ENCODE measurements around the gene SOS1.
A peak's percentile ranks its signal among the peaks of the same experiment; 100 is the strongest.
"Not testable (repeated sequence)": the region's sequence is repeated elsewhere in the genome, so short reads cannot be mapped to it uniquely, and the experiment has no call there.

The SOS1 gene

DNA sequence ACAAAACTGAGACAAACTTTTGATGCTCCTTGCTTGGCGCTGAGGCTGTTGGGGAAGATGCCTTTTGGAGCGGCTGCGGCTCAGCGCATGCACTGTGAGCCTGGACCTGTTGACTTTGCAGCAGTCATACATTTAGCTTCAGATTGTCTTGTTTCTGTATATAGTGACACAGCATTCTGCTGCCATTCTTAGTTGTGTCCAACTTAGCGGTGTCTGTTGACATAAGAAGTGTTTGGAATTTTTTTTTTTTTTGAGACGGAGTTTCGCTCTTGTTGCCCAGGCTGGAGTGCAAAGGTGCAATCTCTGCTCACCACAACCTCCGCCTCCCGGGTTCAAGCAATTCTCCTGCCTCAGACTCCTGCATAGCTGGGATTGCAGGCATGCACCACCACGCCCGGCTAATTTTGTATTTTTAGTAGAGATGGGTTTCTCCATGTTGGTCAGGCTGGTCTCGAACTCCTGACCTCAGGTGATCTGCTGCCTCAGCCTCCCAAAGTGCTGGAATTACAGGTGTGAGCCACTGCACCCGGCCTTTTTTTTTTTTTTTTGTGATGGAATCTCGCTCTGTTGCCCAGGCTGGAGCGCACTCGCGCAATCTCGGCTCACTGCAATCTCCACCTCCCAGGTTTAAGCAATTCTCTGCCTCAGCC is 17.5 kb upstream of the SOS1 start:
- not testable (repeated sequence) for DNase-seq

DNA sequence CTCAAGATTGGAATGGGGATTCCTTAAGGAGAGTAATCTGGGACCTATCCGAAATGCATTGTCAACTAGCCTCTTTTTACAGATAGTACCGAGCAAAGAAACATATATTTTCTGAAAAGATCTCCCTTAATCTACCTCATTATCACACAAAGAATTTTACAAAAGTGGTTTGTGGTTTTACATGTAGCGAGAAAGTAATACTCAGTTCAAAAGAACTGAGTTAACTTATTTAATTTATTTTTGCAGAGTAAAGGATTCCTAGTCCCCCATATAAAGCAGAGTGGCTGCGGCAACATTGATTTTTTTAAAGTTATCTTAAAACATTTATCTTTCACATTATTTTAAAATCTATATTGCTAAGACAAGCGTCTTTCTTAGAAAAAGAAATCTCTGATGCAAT is 15.9 kb upstream of the SOS1 start:
- DNase-seq = no peak

DNA sequence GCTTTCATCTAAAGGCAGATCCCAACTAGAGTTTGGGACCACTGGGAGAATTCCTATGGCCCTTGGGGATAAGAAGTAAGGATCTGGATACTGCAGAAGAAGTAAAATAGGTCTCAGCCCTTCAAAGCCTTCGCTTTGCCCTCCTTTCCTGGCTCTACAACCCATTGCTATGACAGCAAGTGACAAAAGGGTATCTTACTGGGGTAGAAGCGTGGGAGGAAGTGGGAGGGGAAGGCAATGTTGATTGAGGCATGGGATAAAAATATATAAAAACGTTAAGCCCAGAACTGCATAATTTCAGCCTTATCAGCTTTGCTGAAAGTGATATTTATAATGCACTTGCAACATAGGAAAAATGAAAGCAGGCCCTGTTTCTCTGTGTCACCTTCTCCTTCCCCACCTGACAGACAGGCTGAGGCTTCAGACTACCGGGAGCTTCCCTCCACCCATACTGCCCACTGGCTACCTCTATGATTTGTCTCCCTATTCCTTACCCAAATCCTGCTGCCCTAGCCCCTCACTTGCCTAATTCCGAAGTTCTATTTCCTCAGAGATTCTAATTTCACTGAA is 14.9 kb upstream of the SOS1 start:
- DNase-seq = no peak

DNA sequence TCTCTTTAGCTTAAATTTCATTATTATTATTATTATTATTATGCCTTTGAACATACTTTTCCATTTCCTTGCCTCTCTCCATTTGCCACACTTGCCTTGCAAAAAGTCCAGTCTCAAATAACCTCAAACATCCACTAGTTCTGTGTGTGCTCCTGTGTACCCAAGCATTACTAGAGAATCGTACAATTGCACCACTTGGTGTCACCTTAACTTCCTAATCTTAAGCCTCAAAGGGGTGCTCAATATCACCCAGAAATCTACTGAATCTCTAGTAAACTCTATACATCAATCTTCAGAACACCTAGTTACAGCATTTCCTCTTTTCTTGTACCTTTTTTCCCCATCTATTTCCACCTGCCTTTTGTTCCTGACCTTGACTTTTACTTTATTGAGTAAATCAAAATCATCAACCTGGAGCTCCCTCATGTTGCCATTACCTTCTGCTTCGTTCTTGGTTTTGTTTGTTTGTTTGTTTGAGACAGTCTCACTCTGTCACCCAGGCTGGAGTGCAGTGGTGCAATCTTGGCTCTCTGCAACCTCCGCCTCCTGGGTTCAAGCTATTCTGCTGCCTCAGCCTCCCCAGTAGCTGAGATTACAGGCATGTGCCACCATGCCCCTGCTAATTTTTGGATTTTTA is 12.5 kb upstream of the SOS1 start:
- DNase-seq = no peak

DNA sequence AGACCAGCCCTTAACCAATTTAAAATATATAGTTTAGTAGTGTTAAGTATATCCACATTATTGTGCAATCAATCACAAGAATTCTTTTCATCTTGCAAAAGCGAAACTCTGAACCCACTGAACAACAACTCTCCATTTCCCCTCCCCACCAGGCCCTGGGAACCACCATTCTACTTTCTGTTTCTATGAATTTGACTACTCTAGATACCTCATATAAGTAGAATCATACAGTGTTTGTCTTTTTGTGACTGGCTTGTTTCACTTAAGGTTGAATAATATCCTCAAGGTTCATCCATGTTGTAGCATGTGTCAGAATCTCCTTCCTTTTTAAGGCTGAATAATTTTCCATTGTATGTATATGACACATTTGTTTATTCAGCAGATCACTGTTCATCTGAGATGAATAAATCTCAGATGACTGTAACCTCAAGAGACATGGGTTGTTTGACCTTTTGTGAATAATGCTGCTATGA is 8.1 kb upstream of the SOS1 start:
- no peak for DNase-seq

DNA sequence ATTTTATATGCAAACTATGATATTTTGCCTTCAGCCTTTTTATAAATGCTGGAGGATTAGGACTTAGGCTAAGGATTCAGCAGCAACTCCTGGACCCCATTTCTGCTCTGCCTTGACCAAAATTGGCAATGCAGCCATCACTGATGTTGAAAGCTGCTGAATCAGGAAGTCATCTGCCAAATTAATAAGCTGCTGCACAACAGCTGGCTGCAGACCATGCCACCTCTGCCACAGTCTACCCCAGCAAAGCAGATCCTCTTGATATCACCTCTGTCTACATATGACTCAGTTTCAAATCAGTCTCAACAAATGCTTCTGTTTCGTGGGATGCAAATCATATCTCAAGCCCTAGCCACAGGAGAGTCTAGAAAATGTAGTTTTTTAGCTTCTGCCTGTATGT is 7.1 kb upstream of the SOS1 start:
- no peak for DNase-seq

DNA sequence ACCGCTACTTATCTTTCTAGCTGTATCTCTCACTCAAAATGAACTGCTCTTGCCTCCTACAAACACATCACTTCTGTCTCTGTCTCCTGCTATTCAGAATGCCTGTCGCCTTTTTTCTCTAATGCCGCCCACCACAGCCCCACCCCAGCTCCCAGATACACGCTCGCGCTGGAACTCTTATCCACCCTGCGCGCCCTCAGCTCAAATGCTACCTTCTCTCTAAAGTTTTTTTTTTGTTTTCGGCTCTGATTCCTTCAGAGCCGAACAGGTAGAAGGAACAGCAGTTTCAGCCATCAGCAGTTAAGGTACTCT is 3.9 kb upstream of the SOS1 start:
- no peak for DNase-seq

DNA sequence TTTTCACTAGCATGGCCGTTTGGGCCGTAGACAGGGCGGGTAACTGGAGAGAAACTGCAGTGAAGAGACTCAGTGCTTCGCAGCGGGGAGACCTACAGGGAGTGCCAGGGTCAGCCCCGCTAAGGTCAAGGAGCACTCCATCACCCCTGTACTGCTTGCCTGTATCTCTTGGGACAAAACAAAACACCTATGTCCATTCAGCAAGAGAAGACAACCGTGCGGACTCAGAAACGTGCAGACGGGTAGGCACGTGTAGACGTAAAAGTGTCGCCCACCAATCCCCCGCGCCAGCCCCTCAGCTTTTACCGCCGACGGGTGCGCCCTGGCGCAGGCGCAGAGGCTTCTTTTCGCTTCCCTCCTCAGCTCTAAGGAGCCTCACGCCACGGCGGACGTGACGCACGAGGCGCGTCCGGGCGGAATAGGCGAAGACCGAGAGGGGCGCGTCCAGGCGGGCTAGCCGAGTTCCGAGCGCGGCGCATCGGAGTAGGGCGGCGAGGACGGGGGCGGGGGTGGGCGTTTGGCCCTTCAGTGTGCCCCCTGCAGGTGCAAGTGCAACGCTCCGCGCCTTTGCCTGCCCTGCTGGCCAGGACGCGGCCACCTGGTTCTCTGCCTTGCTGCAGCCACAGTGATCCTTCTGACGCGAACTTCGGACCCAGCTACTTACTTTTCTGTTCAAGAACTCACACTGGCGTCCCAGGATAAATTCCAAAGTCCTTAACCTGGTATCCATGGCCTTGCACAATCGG is 3.3 kb upstream of the SOS1 start:
- DNase-seq = peak; percentile 78

DNA sequence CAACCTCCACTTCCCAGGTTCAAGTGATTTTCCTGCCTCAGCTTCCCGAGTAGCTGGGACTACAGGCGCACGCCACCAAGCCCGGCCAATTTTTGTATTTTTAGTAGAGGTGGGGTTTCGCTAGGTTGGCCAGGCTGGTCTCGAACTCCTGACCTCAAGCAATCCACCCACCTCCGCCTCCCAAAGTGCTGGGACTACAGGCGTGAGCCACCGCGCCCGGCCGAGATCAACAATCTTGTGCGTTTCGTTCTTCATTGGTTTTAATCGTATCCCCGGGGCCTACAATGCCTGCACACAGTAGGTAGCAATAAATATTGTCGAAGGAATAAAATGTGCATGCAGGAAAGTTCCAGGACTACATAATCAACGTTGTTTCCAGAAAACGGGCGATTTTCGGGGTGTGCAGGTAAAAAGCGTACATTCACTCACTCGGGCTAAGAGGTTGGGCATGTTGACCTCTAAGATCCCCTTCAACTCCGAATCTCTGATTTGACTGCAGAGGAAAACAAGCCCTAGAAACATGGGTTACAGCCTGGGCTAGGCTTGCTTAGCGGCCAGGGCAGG is 2.7 kb upstream of the SOS1 start:
- DNase-seq = no peak

DNA sequence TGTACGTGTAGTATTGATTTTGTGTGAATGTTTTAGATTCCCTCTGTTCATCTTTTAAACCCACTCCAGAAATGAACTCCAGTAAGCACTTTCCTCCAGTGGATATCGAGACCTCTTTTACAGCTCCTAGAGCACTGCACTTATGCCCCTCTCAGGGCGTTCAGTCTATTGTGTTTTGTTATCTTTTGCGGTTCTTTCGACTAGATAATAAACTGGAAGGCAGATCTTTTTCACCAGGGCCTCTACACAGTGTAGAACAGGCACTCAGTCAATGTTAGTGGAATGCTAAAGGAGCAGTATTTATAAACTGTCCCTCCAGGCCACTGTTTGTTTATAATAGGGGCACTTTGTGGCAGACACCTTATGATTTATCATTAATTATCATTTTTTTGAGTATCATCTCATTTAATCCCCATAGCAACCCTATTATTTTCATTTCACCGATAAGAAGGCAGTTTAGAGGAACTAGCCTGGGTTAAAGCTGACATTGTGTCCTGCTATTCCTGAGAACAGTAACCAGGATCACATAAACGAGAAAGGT is 742 bp upstream of the SOS1 start:
- DNase-seq = no peak

DNA sequence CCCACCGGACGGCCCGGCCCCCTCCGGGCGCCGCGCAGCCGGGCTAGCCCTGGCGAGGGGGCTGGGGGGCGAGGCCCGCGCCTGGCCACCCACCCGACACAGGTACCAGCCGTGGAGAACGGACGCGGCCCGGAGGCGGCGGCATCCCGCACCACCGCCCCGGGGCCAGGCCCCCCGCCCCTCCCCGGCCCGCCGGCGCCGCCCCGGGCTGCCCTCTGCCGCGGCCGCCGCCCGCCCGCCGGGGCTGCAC is 405 bp downstream of the SOS1 start:
- DNase-seq = no peak

DNA sequence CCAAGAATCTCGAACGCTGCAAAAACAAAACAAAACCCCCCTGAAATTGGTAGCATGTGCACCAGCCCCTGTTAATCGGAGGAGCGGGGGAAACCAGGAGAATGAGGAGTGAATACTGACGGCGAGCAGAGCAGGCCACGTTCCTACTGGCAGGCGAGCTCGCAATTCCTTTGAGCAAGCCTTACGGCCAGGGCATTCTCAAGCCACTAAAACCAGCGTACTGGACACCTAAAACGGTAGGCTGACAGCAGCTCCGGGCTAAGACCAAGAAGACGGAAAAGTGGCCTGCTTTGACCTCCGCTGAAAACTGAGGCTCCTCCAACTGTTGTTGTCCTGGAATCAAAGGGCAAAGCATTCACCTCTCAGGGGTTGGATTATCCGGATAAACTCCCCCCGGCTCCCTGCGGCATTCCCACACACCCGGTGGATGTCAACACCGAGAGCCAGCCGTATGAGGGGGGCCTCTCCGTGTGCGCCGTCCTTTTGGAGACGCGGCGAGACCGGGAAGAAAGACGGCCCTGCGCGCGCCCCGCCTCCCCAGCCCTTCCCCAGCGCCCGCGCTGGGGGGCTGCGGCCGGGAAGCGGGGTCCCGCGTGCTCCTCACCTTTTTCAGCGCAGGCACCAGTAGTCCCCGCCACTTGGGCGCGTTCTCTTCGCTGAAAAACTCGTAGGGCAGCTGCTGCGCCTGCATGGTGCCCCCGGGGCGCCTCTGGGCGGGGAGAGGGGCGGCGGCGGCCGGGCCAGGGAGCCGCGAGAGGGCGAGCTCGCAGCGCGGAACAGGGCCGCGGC is 925 bp downstream of the SOS1 start:
- DNase-seq = no peak

DNA sequence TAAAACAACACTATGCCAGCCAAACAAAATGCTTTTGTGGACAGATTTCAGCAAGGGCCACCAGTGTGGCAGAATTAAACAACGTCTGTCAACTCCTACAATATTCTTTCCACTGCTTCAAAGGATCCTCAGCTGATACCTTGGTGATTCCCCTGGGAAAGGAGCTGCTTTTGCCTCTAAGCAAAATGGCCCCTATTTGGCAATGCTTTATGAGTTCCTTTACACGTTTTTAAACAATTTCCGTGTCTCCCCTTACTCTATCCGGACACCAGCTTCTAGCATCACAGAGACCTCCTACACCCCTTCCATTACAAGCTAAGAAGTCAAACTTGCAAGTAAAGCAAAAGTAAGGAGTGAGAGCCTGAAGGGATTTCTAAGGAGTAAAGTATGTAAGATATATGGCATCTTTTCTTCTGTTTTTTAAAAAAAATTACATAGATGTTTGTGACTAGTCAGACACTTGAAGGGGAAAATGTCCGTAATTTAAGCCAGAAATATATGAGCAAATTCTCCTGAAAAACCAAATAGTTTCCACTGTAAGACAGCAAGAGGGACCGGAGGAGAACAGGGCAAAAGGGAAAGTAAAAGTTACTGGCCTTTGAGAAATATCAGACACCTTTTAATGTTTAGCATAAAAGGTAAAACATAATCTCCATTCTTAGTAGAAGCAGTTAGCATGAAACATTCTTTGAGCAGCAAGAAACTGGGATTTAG is 1.9 kb downstream of the SOS1 start:
- no peak for DNase-seq

DNA sequence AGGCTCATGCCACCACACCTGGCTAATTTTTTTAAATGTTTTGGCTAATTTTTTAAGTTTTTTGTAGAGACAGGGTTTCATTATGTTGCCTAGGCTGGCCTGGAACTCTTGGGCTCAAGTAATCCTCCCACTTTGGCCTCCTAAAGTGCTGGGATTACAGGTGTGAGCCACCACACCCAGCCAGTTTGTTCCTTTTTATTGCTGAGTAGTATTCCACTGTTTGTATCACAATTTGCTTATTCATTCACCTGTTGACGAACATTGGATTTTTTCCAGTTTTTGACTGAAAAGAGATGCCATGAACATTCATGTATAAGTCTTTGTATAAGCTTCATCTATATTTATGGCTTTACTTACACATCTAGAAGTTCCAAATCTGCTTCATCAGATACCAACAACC is 5.3 kb downstream of the SOS1 start:
- no peak for DNase-seq

DNA sequence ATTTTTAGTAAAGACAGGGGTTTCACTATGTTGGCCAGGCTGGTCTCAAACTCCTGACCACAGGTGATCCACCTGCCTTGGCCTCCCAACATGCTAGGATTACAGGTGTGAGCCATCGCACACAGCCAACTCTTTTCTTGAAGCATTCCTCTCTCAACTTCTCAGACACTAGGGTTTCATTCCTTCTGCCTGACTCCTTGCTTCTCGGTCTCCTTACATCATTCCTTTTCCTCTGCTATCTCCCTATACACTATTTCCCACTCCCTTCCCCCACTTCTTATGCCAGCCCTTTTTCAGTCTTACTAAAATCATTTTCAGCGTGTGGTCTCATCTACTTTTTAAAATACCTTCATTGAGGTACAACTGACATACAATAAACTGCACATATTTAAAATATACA is 6.1 kb downstream of the SOS1 start:
- no peak for DNase-seq

DNA sequence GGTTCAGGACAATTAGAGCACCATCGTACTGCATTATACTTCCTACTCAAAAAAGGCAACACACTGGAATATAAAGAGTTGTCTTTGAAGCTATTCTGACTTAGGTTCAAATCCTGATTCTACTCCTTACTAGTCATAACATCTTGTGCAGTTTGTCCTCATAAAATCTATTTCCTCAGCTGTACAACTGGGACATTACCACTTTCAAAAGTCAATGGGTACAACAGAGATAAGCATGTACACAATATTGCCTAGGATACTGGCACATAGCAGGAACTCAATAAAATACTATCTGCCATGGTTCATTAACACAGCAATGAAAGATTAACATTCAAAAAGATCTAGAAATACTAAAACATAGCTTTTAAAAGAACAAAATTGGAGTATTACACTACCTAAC is 11.3 kb downstream of the SOS1 start:
- DNase-seq = no peak

DNA sequence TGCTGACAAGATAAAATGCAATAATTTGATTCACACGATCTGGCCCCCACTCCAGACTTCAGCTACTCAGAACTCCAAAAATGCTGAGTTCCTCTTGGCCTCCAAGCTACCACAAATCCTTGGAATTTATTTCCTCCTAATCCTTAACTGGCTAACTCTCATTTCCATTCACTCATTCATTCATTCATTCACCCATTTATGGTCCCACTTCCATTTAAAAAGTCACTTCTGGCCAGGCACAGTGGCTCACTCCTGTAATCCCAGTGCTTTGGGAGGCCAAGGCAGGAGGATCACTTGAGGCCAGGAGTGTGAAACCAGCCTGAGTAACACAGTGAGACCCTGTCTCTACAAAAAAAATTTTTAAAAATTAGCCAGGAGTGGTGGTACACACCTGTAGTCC is 12.5 kb downstream of the SOS1 start:
- no peak for DNase-seq

DNA sequence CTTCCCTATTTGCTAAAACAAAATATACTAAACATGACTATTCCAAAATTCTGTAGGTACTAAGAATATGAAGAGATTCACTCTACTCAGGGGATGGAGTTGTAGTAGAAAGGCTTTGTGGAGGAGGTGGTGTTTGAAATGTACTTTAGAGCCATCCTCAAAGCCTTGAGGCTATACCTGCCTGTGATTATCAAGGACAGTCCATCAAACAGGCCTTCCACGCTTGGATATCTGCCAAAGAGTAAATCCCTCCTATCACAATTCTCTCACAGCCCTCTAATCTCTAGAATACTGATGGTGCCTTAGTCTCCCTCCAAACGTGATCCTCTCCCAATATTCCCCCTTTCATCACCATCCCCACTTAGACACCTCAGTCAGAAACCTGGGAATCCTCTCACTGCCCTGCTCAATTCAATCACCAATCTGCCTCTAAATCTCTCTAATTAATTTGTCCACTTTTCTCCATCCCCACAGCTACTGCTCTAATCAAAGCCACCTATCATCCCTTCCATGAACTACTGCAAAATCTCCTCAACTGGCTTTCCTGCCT is 13.1 kb downstream of the SOS1 start:
- no peak for DNase-seq

DNA sequence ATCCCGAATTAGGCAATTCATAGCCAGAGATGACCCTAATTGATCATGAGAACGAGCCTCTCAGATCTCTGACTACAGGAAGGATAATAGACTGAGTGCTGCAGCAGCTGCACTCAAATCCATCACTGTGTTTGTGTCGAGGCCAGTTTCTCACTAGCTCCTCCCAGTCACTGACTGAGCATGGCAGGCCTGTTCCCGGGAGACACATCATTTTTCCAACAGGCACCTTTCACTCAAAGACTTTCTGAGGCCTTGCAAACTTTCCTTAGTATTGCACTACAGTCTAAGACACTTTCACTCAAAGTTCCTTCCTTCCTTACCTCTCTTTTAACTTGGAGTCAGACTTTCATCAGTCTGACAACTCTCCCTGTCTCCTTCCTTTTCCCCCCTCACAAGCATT is 13.7 kb downstream of the SOS1 start:
- no peak for DNase-seq

DNA sequence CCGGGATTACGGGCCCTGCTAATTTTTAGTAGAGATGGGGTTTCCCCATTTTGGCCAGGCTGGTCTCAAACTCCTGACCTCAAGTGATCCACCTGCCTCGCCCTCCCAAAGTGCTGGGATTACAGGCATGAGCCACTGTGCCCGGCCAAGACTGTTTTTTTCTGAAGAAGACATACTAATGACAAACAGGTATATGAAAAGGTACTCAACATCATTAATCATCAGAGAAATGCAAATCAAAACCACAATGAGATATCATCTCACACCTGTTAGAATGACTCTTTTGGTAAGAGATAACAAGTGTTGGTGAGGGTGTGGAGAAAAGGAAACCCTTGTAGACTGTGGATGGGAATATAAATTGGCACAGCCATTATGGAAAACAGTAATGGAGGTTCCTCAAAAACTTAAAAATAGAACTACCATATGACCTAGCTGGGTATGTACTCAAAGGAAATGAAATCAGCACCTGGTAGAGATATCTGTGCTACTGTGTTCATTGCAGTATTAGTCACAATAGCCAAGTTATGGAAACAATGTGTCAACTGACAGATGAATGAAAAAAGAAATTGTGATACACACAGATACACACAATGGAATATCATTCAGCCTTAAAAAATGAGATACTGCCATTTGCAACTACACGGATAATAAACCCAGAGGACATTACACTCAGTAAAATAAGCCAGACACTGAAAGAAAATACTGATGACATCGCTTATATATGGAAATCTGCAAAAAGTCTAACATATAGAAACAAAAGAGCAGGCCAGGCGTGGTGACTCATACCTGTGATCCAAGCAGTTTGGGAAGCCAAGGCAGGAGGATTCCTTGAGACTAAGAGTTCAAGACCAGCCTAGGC is 20.8 kb downstream of the SOS1 start:
- no peak for DNase-seq

DNA sequence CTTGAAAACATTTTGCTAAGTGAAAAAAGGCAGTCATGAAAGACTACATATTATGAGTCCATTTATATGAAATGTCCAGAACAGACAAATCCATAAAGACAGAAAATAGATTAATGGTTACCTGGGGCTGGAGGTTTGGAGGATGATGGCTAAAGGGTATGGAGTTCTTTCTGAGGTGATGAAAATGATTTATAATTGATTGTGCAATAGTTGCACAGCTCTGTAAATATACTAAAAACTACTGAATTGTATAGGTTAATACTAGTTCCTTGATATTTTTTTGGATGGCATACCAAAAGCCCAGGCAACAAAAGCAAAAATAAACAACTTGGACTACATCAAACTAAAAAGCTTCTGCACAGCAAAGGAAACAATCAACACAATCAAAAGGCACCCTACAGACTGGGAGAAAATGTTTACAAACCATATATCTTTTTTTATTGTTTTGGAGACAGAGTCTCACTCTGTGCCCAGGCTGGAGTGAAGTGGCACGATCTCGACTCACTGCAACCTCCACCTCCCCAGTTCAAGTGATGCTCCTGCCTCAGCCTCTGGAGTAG is 21.5 kb downstream of the SOS1 start:
- no peak for DNase-seq
